Endothelial cell of umbilical vein (primary cell): ENCODE results near the gene TBCE. TPM values are rescaled to one million over a fixed set of nuclear protein-coding genes. Genes with fewer than 3 reads are reported as not detected.

Experiments
- BruUV-seq: library from RNA; stranded (reverse); fragments of 400-500 nt; replicated peaks from 2 replicates; lab custom pipeline; 2021; lab: Mats Ljungman, UMichigan
- CTCF ChIA-PET: fragments of 300-600, 350-600 bp; sonication (Branson Sonifier 250); formaldehyde crosslinking; loops from one replicate; lab custom pipeline; 2021; ENCODE audit warnings: antibody characterized with exemption, inconsistent platforms; lab: Charles Lee
- POLR2A ChIA-PET: fragments of 300-600, 350-600 bp; sonication (Branson Sonifier 250); formaldehyde crosslinking; loops from one replicate; lab custom pipeline; 2021; ENCODE audit warnings: antibody characterized with exemption, inconsistent platforms; lab: Charles Lee
- DNase-seq: peaks from one replicate; pipeline ENCODE4 v3.0.0-alpha.2; 2011; ENCODE audit warnings: low read depth, low spot score
- FAIRE-seq: peaks from 2 replicates; lab custom pipeline; 2011; peaks lifted over from hg19 to GRCh38; lab: Jason Lieb, UNC
- H2AFZ ChIP-seq: 2 replicates; pipeline ENCODE4 v1.6.0; 2012; ENCODE audit warnings: low read depth, low read length, control low read depth, inconsistent platforms
- H3K27ac ChIP-seq: 2 replicates; pipeline ENCODE4 v1.5.1; 2011; ENCODE audit warnings: low read depth, mild to moderate bottlenecking, control low read depth, low read length, moderate library complexity; ENCODE audit not compliant: insufficient read depth
- H3K27me3 ChIP-seq, 2 experiments: 2 replicates each; pipeline versions ENCODE4 v1.6.0 to v1.6.1; 2011; ENCODE audit warnings: low read length in 2 of 2, mixed read lengths in 1 of 2; ENCODE audit not compliant: control insufficient read depth in 2 of 2, insufficient read depth in 2 of 2
- H3K36me3 ChIP-seq, 2 experiments: 2 replicates in 1 of 2; 3 replicates in 1 of 2; pipeline ENCODE4 v1.5.1; 2011; ENCODE audit warnings: low read length in 2 of 2, mild to moderate bottlenecking in 1 of 2, moderate library complexity in 1 of 2; ENCODE audit not compliant: control insufficient read depth in 2 of 2, insufficient read depth in 2 of 2; ENCODE audit errors: extremely low read depth in 1 of 2
- H3K4me1 ChIP-seq: 3 replicates; pipeline ENCODE4 v1.5.1; 2011; ENCODE audit warnings: mild to moderate bottlenecking, low read length; ENCODE audit not compliant: control insufficient read depth, insufficient read depth; ENCODE audit errors: extremely low read depth
- H3K4me2 ChIP-seq: 2 replicates; pipeline ENCODE4 v1.6.1; 2011; ENCODE audit warnings: low read length, control low read depth, mixed read lengths; ENCODE audit not compliant: insufficient read depth
- H3K4me3 ChIP-seq, 3 experiments: fragments of 200-600 bp in 1 of 3; sonication (generic), shearing (Covaris generic) in 1 of 3; replicated peaks in 1 of 3; 2 replicates each; pipeline ENCODE4 v1.5.1; 2011 to 2016; ENCODE audit warnings: control low read depth in 3 of 3, low read length in 3 of 3, mild to moderate bottlenecking in 2 of 3, inconsistent platforms in 1 of 3, low read depth in 1 of 3, moderate library complexity in 1 of 3; ENCODE audit not compliant: insufficient read depth in 1 of 3
- H3K79me2 ChIP-seq: 2 replicates; pipeline ENCODE4 v1.6.0; 2012; ENCODE audit warnings: low read length, inconsistent platforms; ENCODE audit not compliant: control insufficient read depth, insufficient read depth
- H3K9ac ChIP-seq: replicated peaks from 2 replicates; pipeline ENCODE3; 2011; ENCODE audit warnings: low read length, control low read depth; ENCODE audit not compliant: insufficient read depth; ENCODE audit errors: extremely low read depth
- H3K9me1 ChIP-seq: replicated peaks from 3 replicates; pipeline ENCODE4 v1.6.0; 2011; ENCODE audit warnings: mild to moderate bottlenecking, low read length; ENCODE audit not compliant: control insufficient read depth, insufficient read depth; ENCODE audit errors: extremely low read depth
- H3K9me3 ChIP-seq: replicated peaks from 2 replicates; pipeline ENCODE4 v1.5.1; 2012; ENCODE audit warnings: low read length, inconsistent platforms; ENCODE audit not compliant: control insufficient read depth, insufficient read depth
- H4K20me1 ChIP-seq: replicated peaks from 2 replicates; pipeline ENCODE3; 2011; ENCODE audit warnings: mild to moderate bottlenecking, low read length; ENCODE audit not compliant: control insufficient read depth, insufficient read depth; ENCODE audit errors: extremely low read depth
- EZH2 ChIP-seq: IDR thresholded peaks from 2 replicates; pipeline ENCODE4 v1.6.1; 2012; ENCODE audit warnings: borderline replicate concordance, low read depth, mild to moderate bottlenecking, moderate library complexity, low read length, inconsistent platforms; ENCODE audit not compliant: severe bottlenecking
- FOS ChIP-seq: IDR thresholded peaks from 2 replicates; pipeline ENCODE4 v1.6.1; 2011; ENCODE audit warnings: mild to moderate bottlenecking, low read length, moderate library complexity, borderline replicate concordance; ENCODE audit not compliant: insufficient read depth
- GATA2 ChIP-seq: IDR thresholded peaks from 2 replicates; pipeline ENCODE4 v1.7.0; 2011; ENCODE audit warnings: low read depth, mild to moderate bottlenecking, moderate library complexity, mixed read lengths, low read length; ENCODE audit not compliant: insufficient read length, insufficient read depth
- JUN ChIP-seq: IDR thresholded peaks from 2 replicates; pipeline ENCODE4 v1.6.1; 2011; ENCODE audit warnings: borderline replicate concordance, low read depth; ENCODE audit not compliant: insufficient read length, insufficient read depth
- MYC ChIP-seq: IDR thresholded peaks from one replicate; pipeline ENCODE4 v1.6.1; 2011; ENCODE audit warnings: mild to moderate bottlenecking, low read depth, low read length
- POLR2A ChIP-seq: IDR thresholded peaks from 2 replicates; pipeline ENCODE4 v1.6.1; 2012; ENCODE audit warnings: low read depth, mild to moderate bottlenecking, control low read depth, low read length
- POLR2AphosphoS5 ChIP-seq: IDR thresholded peaks from 2 replicates; pipeline ENCODE4 v1.6.1; 2012; ENCODE audit warnings: low read depth, mild to moderate bottlenecking, control low read depth, low read length, moderate library complexity; ENCODE audit not compliant: insufficient read depth
- dilution Hi-C: fragments of 300-500 bp; cut with MboI; formaldehyde crosslinking; loops from one replicate; pipeline ENCODE4 v1.15.0; 2019; ENCODE audit warnings: low sequenced_read_pairs; ENCODE audit not compliant: extremely low pct_ligation_motif_present
- intact Hi-C: fragments of 100-400 bp; cut with micrococcal nuclease; formaldehyde crosslinking; loops from one replicate; pipeline ENCODE4 v1.10.0; 2022
- polyA plus RNA-seq, 4 experiments: library from polyadenylated mRNA; depleted of rRNA in 3 of 4; stranded (reverse) in 3 of 4; unstranded in 1 of 4; fragments of >200 nt; gene quantifications; 2 replicates each; pipeline versions ENCODE4 v1.2.1 to v1.2.3, GENCODE V29; 2011 to 2012; ENCODE audit warnings: missing spikeins in 1 of 4
- total RNA-seq: library from RNA; stranded (reverse); gene quantifications from 2 replicates; pipeline ENCODE4 v1.2.3, GENCODE V29; 2021
- TF ChIP-seq, protein P1 (sequence below), 2 donors: IDR thresholded peaks; 1 replicate in 1 of 2; 2 replicates in 1 of 2; pipeline ENCODE4 v1.5.1; 2011; ENCODE audit warnings: low read length in 2 of 2, mild to moderate bottlenecking in 2 of 2, moderate library complexity in 2 of 2, control low read depth in 1 of 2, inconsistent platforms in 1 of 2, low read depth in 1 of 2; ENCODE audit not compliant: insufficient read depth in 1 of 2; ENCODE audit errors: extremely low read depth in 1 of 2
- TF ChIP-seq, protein P2 (sequence below): IDR thresholded peaks from 2 replicates; pipeline ENCODE4 v1.6.1; 2011; ENCODE audit not compliant: insufficient read depth, insufficient read length

TBCE gene
- total and polyA plus RNA-seq, 2 donors (not counting 3 experiments of a cell fraction or from before 2014, with no cell fraction given) = 13.7 to 32.6 TPM

DNA sequence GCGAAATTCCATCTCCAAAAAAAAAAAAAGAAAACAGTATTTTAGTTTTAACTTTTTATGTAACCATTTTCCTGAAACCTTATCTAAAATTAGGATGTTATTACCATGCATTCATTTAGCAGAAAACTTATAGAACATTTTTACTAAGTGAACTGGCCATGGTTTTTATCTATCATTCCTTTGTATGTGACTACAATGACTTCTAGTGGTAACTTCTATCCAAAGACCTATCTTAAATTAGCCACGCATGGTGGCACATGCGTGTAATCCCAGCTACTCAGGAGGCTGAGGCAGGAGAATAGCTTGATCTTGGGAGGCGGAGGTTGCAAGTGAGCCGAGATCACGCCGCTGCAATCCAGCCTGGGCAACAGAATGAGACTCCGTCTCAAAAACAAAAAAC lies 27.5 kb upstream of the TBCE start:
- Histone ChIP-seq H3K9me3 (no peaks in the 10 kb centered on the region), H3K4me2 (no peak overlapping the region), H3K79me2 (no peaks in the 10 kb centered on the region), H3K4me3 (no peak overlapping the region), H2AFZ (no peak overlapping the region), H3K27ac (no peak overlapping the region), H3K9ac (no peak overlapping the region), H3K9me1 (no peaks in the 10 kb centered on the region), H3K36me3 (peaks cover 6 to 11% of the 10 kb centered on the region in 2 experiments), H4K20me1 (no peaks in the 10 kb centered on the region), H3K27me3 (no peaks in the 10 kb centered on the region), H3K4me1 (no peaks in the 10 kb centered on the region)
- intact Hi-C loops (no loop called here), dilution Hi-C loops (no loop called here)
- no peak for DNase-seq
- TF ChIP-seq POLR2A (no peak), JUN (no peak), EZH2 (no peak), POLR2AphosphoS5 (no peak), MYC (no peak), FOS (no peak), GATA2 (no peak)
- TF ChIP-seq, protein P1, sequence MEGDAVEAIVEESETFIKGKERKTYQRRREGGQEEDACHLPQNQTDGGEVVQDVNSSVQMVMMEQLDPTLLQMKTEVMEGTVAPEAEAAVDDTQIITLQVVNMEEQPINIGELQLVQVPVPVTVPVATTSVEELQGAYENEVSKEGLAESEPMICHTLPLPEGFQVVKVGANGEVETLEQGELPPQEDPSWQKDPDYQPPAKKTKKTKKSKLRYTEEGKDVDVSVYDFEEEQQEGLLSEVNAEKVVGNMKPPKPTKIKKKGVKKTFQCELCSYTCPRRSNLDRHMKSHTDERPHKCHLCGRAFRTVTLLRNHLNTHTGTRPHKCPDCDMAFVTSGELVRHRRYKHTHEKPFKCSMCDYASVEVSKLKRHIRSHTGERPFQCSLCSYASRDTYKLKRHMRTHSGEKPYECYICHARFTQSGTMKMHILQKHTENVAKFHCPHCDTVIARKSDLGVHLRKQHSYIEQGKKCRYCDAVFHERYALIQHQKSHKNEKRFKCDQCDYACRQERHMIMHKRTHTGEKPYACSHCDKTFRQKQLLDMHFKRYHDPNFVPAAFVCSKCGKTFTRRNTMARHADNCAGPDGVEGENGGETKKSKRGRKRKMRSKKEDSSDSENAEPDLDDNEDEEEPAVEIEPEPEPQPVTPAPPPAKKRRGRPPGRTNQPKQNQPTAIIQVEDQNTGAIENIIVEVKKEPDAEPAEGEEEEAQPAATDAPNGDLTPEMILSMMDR (IDR thresholded peaks at IDR 0.05; ENCODE audit: extremely low read depth in 1 of 2, insufficient read depth in 1 of 2, low read depth in 1 of 2, low read length in 2 of 2) = no peak
- TF ChIP-seq, protein P2, sequence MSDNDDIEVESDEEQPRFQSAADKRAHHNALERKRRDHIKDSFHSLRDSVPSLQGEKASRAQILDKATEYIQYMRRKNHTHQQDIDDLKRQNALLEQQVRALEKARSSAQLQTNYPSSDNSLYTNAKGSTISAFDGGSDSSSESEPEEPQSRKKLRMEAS = no peak
- peak; percentile 49 for FAIRE-seq
- CTCF ChIA-PET = interaction anchor here (1.0 kb wide), 1 partner anchor 77 kb away, joined by 4 read pairs; no protein-coding TSS in a partner anchor
- no TSS peak for BruUV-seq
- POLR2A ChIA-PET = no interaction called here
